ENCODE data around the gene HSPA12B.

DNA sequence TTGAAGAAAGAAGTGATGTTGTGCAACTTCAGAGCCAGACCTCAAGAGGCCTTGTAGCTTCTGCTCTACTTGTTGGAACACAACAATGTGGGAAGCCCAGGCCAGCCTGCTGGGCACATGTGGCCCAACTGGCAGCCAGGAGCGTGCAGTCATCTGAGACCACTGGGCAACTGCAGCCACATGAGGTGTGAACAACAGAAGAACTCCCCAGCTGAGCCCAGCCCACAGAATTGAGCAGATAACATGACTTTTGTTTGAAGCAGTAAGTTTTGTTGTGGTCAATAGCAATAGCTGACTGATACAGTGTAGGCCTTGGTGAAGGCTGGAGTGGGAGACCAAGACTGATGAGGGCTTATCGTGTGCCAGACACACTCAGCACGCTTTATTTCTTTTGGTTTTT lies 42.1 kb upstream of the HSPA12B start:
- no peak for TF ChIP-seq CEBPB (IDR thresholded peaks at IDR 0.05)
- TF ChIP-seq RAD21 (IDR thresholded peaks at IDR 0.05; ENCODE audit: low read depth) = no peak
- TF ChIP-seq, protein P1, sequence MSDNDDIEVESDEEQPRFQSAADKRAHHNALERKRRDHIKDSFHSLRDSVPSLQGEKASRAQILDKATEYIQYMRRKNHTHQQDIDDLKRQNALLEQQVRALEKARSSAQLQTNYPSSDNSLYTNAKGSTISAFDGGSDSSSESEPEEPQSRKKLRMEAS (IDR thresholded peaks at IDR 0.05) = no peak
- TF ChIP-seq EP300 (IDR thresholded peaks at IDR 0.05; ENCODE audit: borderline replicate concordance) = no peak
- TF ChIP-seq TAF1 (IDR thresholded peaks at IDR 0.05; ENCODE audit: low read depth) = no peak
- no peak for TF ChIP-seq CREB1 (IDR thresholded peaks at IDR 0.05; ENCODE audit: low read depth)
- no peak for TF ChIP-seq REST (IDR thresholded peaks at IDR 0.05; ENCODE audit: low read depth)
- TF ChIP-seq YY1 (IDR thresholded peaks at IDR 0.05; ENCODE audit: low read depth) = no peak
- no peak for TF ChIP-seq EGR1 (IDR thresholded peaks at IDR 0.05)
- no peak for TF ChIP-seq FOXM1 (IDR thresholded peaks at IDR 0.05; ENCODE audit: borderline replicate concordance, low read depth)
- TF ChIP-seq TEAD4 (IDR thresholded peaks at IDR 0.05) = no peak
- no peak for TF ChIP-seq ZBTB7A (IDR thresholded peaks at IDR 0.05; ENCODE audit: low read depth)
